ENCODE results near the gene SFXN5.

Gene SFXN5

DNA sequence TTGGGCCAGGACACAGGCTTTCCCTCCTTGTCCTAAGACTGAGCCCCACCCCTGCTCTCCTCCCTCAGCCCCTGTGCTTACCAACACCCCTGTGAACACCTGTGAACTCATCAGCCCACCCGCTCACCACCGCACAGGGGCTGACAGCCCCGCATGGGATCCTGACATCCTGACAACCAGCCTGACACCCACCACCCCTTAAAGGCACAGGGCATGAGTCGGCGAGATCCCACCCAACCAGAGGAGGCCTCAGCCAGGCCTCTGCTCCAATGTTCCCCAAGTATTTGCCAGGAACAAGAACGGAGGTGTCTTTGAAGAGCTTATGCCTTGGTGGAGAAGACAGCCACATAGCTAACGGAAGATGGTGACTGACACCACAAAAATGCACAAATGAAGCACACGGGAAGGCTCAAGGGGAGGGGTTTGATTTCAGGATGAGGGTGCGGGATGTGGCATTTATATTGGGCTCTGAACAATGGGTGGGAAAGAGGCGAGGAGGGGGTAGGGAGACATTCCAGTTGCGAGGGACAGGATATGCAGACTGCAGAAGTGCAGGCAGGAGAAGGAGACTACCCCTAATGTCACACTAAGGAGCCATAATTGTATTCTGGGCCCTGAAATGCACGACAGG, 30.2 kb upstream of the SFXN5 start:
- H3K4me3 ChIP-seq (ENCODE audit: low read depth, low read length) = no peak overlapping the region

DNA sequence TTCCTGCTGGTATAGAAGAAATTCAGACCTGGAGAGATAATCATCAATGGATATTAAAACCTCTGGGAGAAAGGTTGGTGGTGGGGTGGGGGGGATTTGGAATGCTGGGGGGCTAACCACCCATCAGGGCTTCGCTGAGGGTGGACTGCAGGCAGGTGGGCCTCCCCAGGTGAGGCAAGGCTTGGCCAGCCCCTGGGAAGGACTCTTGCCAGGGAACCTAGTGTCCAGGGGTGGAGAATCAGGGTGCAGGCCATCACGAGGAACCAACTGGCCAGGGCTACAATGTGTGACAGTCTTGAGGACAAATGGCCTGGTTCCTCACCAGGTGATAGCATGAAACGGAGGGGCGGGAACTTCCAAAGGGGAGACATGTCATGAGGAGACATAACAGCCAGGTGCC, 29.4 kb upstream of the SFXN5 start:
- Histone ChIP-seq H3K4me1 (ENCODE audit: control insufficient read depth, insufficient read depth, low read length) (peaks cover 10% of the 10 kb centered on the region), H3K36me3 (ENCODE audit: control insufficient read depth in 2 of 2, insufficient read depth in 1 of 2, low read length in 2 of 2) (peaks cover 0 to 41% of the 10 kb centered on the region in 2 experiments; a peak in 1 of 3 replicates), H3K9me3 (ENCODE audit: control insufficient read depth, insufficient read depth, low read depth, low read length) (no peaks in the 10 kb centered on the region), H3K4me3 (ENCODE audit: low read depth, low read length) (no peak overlapping the region), H3K27ac (ENCODE audit: extremely low read depth, low read depth, low read length) (no peak overlapping the region)
- POLR2A ChIA-PET = no interaction called here
- CTCF ChIA-PET = no interaction called here
- TF ChIP-seq ZNF202 (tag by site-specific recombination; IDR thresholded peaks at IDR 0.05; ENCODE audit: borderline replicate concordance) (no peak), ZNF791 (tag by site-specific recombination; IDR thresholded peaks at IDR 0.05) (no peak), ZNF555 (tag by site-specific recombination; conservative IDR thresholded peaks at IDR 0.05) (no peak), ZNF558 (tag by site-specific recombination; IDR thresholded peaks at IDR 0.05) (no peak), EGR2 (tag by site-specific recombination; IDR thresholded peaks at IDR 0.05; ENCODE audit: low read depth) (no peak)
- TF ChIP-seq, protein P1, sequence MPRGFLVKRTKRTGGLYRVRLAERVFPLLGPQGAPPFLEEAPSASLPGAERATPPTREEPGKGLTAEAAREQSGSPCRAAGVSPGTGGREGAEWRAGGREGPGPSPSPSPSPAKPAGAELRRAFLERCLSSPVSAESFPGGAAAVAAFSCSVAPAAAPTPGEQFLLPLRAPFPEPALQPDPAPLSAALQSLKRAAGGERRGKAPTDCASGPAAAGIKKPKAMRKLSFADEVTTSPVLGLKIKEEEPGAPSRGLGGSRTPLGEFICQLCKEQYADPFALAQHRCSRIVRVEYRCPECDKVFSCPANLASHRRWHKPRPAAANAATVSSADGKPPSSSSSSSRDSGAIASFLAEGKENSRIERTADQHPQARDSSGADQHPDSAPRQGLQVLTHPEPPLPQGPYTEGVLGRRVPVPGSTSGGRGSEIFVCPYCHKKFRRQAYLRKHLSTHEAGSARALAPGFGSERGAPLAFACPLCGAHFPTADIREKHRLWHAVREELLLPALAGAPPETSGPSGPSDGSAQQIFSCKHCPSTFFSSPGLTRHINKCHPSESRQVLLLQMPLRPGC (tag by site-specific recombination; IDR thresholded peaks at IDR 0.05) = no peak
- TF ChIP-seq, protein P2, sequence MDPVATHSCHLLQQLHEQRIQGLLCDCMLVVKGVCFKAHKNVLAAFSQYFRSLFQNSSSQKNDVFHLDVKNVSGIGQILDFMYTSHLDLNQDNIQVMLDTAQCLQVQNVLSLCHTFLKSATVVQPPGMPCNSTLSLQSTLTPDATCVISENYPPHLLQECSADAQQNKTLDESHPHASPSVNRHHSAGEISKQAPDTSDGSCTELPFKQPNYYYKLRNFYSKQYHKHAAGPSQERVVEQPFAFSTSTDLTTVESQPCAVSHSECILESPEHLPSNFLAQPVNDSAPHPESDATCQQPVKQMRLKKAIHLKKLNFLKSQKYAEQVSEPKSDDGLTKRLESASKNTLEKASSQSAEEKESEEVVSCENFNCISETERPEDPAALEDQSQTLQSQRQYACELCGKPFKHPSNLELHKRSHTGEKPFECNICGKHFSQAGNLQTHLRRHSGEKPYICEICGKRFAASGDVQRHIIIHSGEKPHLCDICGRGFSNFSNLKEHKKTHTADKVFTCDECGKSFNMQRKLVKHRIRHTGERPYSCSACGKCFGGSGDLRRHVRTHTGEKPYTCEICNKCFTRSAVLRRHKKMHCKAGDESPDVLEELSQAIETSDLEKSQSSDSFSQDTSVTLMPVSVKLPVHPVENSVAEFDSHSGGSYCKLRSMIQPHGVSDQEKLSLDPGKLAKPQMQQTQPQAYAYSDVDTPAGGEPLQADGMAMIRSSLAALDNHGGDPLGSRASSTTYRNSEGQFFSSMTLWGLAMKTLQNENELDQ (tag by site-specific recombination; IDR thresholded peaks at IDR 0.05; ENCODE audit: low read depth) = no peak
- TF ChIP-seq, protein P3, sequence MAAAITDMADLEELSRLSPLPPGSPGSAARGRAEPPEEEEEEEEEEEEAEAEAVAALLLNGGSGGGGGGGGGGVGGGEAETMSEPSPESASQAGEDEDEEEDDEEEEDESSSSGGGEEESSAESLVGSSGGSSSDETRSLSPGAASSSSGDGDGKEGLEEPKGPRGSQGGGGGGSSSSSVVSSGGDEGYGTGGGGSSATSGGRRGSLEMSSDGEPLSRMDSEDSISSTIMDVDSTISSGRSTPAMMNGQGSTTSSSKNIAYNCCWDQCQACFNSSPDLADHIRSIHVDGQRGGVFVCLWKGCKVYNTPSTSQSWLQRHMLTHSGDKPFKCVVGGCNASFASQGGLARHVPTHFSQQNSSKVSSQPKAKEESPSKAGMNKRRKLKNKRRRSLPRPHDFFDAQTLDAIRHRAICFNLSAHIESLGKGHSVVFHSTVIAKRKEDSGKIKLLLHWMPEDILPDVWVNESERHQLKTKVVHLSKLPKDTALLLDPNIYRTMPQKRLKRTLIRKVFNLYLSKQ (tag by site-specific recombination; IDR thresholded peaks at IDR 0.05; ENCODE audit: borderline replicate concordance) = no peak

More for the DNA sequence above, 30.2 kb upstream of the SFXN5 start:
- TF ChIP-seq ZNF658 (tag by site-specific recombination; IDR thresholded peaks at IDR 0.05) (no peak), ZNF169 (tag by site-specific recombination; IDR thresholded peaks at IDR 0.05) (no peak), ZNF555 (tag by site-specific recombination; conservative IDR thresholded peaks at IDR 0.05) (no peak), ZNF174 (tag by site-specific recombination; IDR thresholded peaks at IDR 0.05) (no peak), ZFP41 (tag by site-specific recombination; IDR thresholded peaks at IDR 0.05; ENCODE audit: borderline replicate concordance) (no peak)
- TF ChIP-seq, protein P4, sequence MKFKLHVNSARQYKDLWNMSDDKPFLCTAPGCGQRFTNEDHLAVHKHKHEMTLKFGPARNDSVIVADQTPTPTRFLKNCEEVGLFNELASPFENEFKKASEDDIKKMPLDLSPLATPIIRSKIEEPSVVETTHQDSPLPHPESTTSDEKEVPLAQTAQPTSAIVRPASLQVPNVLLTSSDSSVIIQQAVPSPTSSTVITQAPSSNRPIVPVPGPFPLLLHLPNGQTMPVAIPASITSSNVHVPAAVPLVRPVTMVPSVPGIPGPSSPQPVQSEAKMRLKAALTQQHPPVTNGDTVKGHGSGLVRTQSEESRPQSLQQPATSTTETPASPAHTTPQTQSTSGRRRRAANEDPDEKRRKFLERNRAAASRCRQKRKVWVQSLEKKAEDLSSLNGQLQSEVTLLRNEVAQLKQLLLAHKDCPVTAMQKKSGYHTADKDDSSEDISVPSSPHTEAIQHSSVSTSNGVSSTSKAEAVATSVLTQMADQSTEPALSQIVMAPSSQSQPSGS (tag by site-specific recombination; IDR thresholded peaks at IDR 0.05; ENCODE audit: low read depth) = no peak
- TF ChIP-seq, protein P5, sequence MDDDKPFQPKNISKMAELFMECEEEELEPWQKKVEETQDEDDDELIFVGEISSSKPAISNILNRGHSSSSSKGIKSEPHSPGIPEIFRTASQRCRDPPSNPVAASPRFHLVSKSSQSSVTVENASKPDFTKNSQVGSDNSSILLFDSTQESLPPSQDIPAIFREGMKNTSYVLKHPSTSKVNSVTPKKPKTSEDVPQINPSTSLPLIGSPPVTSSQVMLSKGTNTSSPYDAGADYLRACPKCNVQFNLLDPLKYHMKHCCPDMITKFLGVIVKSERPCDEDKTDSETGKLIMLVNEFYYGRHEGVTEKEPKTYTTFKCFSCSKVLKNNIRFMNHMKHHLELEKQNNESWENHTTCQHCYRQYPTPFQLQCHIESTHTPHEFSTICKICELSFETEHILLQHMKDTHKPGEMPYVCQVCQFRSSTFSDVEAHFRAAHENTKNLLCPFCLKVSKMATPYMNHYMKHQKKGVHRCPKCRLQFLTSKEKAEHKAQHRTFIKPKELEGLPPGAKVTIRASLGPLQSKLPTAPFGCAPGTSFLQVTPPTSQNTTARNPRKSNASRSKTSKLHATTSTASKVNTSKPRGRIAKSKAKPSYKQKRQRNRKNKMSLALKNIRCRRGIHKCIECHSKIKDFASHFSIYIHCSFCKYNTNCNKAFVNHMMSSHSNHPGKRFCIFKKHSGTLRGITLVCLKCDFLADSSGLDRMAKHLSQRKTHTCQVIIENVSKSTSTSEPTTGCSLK (tag by site-specific recombination; IDR thresholded peaks at IDR 0.05) = no peak
- TF ChIP-seq, protein P6, sequence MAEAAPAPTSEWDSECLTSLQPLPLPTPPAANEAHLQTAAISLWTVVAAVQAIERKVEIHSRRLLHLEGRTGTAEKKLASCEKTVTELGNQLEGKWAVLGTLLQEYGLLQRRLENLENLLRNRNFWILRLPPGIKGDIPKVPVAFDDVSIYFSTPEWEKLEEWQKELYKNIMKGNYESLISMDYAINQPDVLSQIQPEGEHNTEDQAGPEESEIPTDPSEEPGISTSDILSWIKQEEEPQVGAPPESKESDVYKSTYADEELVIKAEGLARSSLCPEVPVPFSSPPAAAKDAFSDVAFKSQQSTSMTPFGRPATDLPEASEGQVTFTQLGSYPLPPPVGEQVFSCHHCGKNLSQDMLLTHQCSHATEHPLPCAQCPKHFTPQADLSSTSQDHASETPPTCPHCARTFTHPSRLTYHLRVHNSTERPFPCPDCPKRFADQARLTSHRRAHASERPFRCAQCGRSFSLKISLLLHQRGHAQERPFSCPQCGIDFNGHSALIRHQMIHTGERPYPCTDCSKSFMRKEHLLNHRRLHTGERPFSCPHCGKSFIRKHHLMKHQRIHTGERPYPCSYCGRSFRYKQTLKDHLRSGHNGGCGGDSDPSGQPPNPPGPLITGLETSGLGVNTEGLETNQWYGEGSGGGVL (tag by site-specific recombination; IDR thresholded peaks at IDR 0.05) = no peak
- no peaks in the 10 kb centered on the region for H3K9me3 ChIP-seq (ENCODE audit: control insufficient read depth, insufficient read depth, low read depth, low read length)
- H3K27ac ChIP-seq (ENCODE audit: extremely low read depth, low read depth, low read length) = no peak overlapping the region
- CTCF ChIA-PET = interaction anchor here (0.6 kb wide), 1 partner anchor 214 kb away, joined by 3 read pairs; no protein-coding TSS in a partner anchor
- H3K4me1 ChIP-seq (ENCODE audit: control insufficient read depth, insufficient read depth, low read length) = peaks cover 10% of the 10 kb centered on the region
- peaks cover 0 to 44% of the 10 kb centered on the region in 2 experiments; a peak in 1 of 3 replicates for H3K36me3 ChIP-seq (ENCODE audit: control insufficient read depth in 2 of 2, insufficient read depth in 1 of 2, low read length in 2 of 2)
- POLR2A ChIA-PET = no interaction called here

All from HEK293 (cell line).